HCT116 (cell line): Measurements from ENCODE around the gene OBSCN.
"Not testable (repeated sequence)": the region's sequence is repeated elsewhere in the genome, so short reads cannot be mapped to it uniquely, and the experiment has no call there.

Source experiments
- CTCF ChIP-seq, 3 experiments: fragments of 200-600 bp in 1 of 3; sonication (generic) in 1 of 3; IDR thresholded peaks in 2 of 3; conservative IDR thresholded peaks in 1 of 3; 2 replicates each; pipeline ENCODE4 v1.5.1; 2012 to 2017; ENCODE audit warnings: low read depth in 2 of 3, low read length in 2 of 3, antibody characterized with exemption in 1 of 3, borderline replicate concordance in 1 of 3, control low read depth in 1 of 3, mild to moderate bottlenecking in 1 of 3, mixed read lengths in 1 of 3, mixed run types in 1 of 3, moderate library complexity in 1 of 3; ENCODE audit not compliant: insufficient read depth in 1 of 3
- EGR1 ChIP-seq: IDR thresholded peaks from 2 replicates; pipeline ENCODE4 v1.6.1; 2012; ENCODE audit warnings: low read depth
- EZH2 ChIP-seq: fragments of 200-600 bp; sonication (generic); IDR thresholded peaks from 2 replicates; pipeline ENCODE4 v1.6.1; 2017; ENCODE audit warnings: antibody characterized with exemption, mixed run types
- POLR2A ChIP-seq: IDR thresholded peaks from 2 replicates; pipeline ENCODE4 v1.7.0; 2011; ENCODE audit warnings: borderline replicate concordance; ENCODE audit not compliant: insufficient read depth, insufficient read length; ENCODE audit errors: extremely low read depth
- TCF7L2 ChIP-seq: IDR thresholded peaks from 2 replicates; pipeline ENCODE4 v1.7.0; 2011; ENCODE audit warnings: borderline replicate concordance, inconsistent platforms; ENCODE audit not compliant: insufficient read depth, insufficient read length; ENCODE audit errors: extremely low read depth
- YY1 ChIP-seq: IDR thresholded peaks from 2 replicates; pipeline ENCODE4 v1.6.1; 2011; ENCODE audit warnings: low read length, low read depth, moderate library complexity, mild to moderate bottlenecking; ENCODE audit not compliant: insufficient replicate concordance; ENCODE audit errors: extremely low read depth
- TF ChIP-seq, protein P1 (sequence below): IDR thresholded peaks from 2 replicates; pipeline ENCODE4 v1.6.1; 2012

DNA sequence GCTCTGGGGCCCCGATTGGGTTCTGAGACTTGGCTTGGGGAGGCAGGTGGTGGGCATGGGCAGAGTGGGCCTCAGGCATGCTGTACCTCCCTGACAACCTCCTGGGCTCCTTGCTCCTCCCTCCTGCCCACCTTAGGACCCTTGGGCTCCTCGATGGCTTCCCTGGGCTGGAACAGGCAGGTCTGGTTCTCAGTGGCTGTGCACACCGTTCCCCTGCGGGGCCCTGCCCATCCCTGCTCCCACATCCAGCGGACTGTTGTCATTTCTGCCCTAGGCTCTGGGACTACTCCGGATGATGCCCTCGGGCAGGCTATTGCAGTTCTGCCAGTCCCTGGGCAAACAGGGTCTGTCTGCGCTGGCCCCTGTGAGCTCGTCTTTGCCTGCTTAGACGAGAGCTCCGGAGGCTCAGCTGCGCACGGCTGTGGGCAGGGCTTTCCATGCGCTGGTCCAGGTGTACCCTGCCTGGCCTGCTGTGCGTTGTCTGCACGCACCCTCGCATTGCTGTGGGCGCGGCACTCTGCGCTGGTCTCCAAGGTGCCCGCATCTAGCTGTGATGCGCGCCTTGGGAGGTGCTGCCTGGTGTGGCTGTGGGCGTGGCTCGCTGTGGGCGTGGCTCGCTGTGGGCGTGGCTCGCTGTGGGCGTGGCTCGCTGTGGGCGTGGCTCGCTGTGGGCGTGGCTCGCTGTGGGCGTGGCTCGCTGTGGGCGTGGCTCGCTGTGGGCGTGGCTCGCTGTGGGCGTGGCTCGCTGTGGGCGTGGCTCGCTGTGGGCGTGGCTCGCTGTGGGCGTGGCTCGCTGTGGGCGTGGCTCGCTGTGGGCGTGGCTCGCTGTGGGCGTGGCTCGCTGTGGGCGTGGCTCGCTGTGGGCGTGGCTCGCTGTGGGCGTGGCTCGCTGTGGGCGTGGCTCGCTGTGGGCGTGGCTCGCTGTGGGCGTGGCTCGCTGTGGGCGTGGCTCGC lies 34.0 kb upstream of the OBSCN start:
- not testable (repeated sequence) for TF ChIP-seq CTCF (IDR thresholded peaks at IDR 0.05 in 2 of 3, conservative IDR thresholded peaks at IDR 0.05 in 1 of 3; ENCODE audit: borderline replicate concordance in 1 of 3, insufficient read depth in 1 of 3, low read depth in 2 of 3, low read length in 2 of 3); EZH2; POLR2A; YY1; TCF7L2; EGR1
- TF ChIP-seq, protein P1, sequence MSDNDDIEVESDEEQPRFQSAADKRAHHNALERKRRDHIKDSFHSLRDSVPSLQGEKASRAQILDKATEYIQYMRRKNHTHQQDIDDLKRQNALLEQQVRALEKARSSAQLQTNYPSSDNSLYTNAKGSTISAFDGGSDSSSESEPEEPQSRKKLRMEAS = not testable (repeated sequence)
